ENCODE results near the gene KIF1B.

KIF1B gene

DNA sequence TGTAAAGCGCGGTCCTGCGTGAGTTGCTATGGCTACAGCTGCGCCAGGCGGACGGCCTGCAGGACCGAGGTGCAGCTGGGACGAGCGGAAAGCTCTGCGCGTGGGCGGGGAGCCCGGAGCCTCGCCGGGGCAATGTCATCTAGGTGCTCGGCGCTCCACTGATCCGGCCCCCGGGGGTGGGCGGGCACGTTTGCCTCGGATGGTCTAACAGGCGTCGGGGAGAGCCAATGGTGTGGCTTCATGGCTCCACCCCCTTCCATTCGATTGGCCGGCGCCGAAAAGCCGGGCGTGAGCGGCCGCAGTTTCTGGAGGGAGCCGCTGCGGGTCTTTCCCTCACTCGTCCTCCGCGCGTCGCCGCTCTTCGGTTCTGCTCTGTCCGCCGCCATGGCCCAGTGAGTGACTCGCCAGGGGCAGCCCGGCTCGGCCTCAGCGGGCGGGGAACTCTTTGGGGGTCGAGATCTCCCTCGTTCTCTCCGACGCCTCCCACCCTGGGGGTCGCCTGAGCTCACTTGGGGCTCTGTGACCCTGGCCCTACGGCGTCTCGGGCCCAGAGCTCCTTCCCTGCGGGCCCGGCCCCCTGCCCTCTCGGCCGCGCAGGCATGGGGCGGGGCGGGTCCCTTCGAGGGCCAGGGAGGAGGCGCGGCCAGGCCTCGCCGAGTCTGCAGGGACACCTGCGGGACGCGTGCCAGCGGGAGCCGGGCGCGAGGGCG is 188.5 kb downstream of the KIF1B start, which contains the start of gene PGD:
Gene PGD, plus strand, starts transcription at position 331 of the 710 bp plus-strand sequence. Its CDS starts 54 bp downstream, at position 385.
- TF ChIP-seq, protein P1, sequence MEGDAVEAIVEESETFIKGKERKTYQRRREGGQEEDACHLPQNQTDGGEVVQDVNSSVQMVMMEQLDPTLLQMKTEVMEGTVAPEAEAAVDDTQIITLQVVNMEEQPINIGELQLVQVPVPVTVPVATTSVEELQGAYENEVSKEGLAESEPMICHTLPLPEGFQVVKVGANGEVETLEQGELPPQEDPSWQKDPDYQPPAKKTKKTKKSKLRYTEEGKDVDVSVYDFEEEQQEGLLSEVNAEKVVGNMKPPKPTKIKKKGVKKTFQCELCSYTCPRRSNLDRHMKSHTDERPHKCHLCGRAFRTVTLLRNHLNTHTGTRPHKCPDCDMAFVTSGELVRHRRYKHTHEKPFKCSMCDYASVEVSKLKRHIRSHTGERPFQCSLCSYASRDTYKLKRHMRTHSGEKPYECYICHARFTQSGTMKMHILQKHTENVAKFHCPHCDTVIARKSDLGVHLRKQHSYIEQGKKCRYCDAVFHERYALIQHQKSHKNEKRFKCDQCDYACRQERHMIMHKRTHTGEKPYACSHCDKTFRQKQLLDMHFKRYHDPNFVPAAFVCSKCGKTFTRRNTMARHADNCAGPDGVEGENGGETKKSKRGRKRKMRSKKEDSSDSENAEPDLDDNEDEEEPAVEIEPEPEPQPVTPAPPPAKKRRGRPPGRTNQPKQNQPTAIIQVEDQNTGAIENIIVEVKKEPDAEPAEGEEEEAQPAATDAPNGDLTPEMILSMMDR (IDR thresholded peaks at IDR 0.05; ENCODE audit: insufficient read depth, low read depth, low read length, missing control alignments): no peak
- peak within 1 kb of the TSS; percentile 83 for H3K4me3 ChIP-seq (ENCODE audit: low read depth, low read length)
- DNase-seq (ENCODE audit: low read depth): peak; percentile 99

DNA sequence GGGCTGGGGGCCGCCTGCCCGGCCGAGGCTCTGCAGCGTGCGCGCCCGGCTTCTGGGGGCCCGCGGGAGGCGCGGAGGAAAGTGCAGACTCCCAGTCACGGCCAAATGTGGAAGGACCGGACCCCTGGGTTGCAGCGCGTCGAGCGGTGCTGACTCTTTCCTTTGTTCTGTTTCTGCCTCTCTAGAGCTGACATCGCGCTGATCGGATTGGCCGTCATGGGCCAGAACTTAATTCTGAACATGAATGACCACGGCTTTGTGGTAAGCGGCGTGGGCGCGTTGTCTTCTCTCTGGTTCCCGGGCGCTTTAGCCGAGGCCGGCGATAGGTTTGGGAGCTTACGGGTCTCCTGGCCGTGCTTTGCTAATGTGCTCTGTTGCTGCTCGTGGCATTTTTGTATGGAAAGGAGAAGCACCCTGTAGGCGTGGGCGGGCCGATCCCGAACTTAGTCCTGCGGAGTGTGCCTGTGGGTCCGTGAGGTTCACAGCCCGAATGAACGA is 189.1 kb downstream of the KIF1B start:
- peak overlapping the region; percentile 83 for H3K4me3 ChIP-seq (ENCODE audit: low read depth, low read length)
- TF ChIP-seq, protein P1 (IDR thresholded peaks at IDR 0.05; ENCODE audit: insufficient read depth, low read depth, low read length, missing control alignments): no peak
- no peak for DNase-seq (ENCODE audit: low read depth)

DNA sequence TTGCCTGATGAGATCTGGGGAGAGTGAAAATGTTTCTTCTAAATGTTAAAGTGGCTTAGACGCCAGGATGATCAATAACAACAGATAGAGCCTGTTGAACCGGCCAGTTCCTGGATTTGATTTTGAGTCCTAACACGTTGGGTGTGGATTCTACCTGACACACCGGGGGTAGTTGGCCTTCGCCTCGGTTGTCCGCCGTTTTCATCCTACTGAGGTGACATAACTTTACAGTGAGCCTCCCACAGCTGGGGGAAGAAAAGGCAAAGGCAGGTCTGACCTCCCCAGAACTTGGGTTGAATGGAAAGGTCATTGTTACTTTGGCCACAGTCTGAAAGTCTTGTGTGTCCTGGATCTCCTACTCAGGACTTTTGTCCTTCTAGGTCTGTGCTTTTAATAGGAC is 189.6 kb downstream of the KIF1B start:
- TF ChIP-seq, protein P1 (IDR thresholded peaks at IDR 0.05; ENCODE audit: insufficient read depth, low read depth, low read length, missing control alignments): no peak
- peak overlapping the region; percentile 83 for H3K4me3 ChIP-seq (ENCODE audit: low read depth, low read length)
- DNase-seq (ENCODE audit: low read depth): no peak

DNA sequence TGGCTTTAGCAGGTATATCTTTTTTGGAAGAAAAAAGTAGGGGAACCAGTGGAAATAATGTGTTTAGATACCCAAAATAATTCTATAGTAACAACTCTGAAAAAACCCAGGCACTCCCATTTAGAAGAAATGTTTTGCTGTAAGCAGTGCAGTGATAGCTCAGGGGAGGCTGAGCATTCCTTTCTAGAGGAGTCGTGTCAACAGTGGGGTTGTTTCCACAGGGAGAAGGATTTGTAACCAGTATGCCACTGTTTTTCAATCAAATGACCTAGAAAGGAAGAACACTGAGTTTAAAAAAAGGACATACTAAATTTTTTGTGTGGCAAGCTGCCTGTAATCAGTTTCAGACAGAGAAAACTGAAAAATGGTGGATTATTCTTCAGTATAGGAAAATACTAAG is 190.9 kb downstream of the KIF1B start:
- H3K4me3 ChIP-seq (ENCODE audit: low read depth, low read length): no peak overlapping the region
- TF ChIP-seq, protein P1 (IDR thresholded peaks at IDR 0.05; ENCODE audit: insufficient read depth, low read depth, low read length, missing control alignments): no peak

DNA sequence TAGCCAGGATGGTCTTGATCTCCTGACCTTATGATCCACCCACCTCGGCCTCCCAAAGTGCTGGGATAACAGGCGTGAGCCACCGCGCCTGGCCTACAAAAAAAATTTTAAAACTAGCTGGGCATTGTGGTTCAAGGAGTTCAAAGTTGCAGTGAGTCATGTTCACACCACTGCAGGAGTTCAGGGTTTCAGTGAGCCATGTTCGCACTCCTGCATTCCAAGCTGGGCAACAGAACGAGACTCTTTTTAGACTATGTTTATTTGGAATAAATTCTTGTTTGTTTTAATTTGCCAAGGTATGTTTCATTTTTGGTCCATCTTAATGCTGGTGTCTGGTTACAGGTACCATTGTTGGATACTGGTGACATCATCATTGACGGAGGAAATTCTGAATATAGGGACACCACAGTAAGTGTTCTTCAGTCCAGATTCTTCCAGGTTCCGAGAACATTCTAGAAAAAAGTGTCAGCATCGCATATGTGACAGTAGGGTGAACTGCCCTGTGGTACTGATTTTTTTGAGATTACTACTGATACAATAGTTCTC is 192.4 kb downstream of the KIF1B start:
- TF ChIP-seq, protein P1 (IDR thresholded peaks at IDR 0.05; ENCODE audit: insufficient read depth, low read depth, low read length, missing control alignments): no peak
- H3K4me3 ChIP-seq (ENCODE audit: low read depth, low read length): no peak overlapping the region
- no peak for DNase-seq (ENCODE audit: low read depth)

More for the DNA sequence above, 190.9 kb downstream of the KIF1B start:
- DNase-seq (ENCODE audit: low read depth): no peak

DNA sequence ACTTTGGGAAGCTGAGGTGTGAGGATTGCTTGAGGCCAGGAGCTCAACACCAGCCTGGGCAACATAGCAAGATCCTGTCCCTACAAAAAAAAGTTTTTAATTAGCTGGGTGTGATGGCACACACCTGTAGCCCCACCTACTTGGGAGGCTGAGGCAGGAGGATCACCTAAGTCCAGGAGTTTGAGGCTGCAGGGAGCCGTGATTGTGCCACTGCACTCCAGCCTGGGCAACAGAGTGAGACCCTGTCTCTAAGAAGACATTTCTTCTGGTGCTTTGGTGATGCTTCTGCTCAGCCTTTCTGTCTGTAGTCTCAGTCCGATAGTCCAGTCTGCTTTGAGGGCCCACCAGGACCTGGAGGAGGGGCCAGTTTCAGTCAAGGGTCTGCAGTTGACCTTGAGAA is 196.8 kb downstream of the KIF1B start:
- TF ChIP-seq, protein P1 (IDR thresholded peaks at IDR 0.05; ENCODE audit: insufficient read depth, low read depth, low read length, missing control alignments): no peak
- DNase-seq (ENCODE audit: low read depth): no peak
- H3K4me3 ChIP-seq (ENCODE audit: low read depth, low read length): no peak overlapping the region

All from GM12865 (cell line).